Stimulated activated naive CD8-positive, alpha-beta T cell treated with anti-CD3 and anti-CD28 coated beads, Interleukin-15, amount 100 ng/mL, for 72 hours (primary cell): ENCODE data around the gene TESMIN.

ENCODE experiments used
- ATAC-seq: fragments of 150-1000 bp; cut with Tn5 transposase; 2 replicates; pipeline ENCODE4 v1.10.0; 2021; ENCODE audit warnings: mild to moderate bottlenecking, moderate library complexity
- DNase-seq, 2 donors: peaks; one replicate each; pipeline ENCODE4 v3.0.0; 2021 to 2022
- H3K27ac Mint-ChIP-seq, 2 donors: one replicate each; pipeline ENCODE4 v1.8.0; 2022; ENCODE audit warnings: mild to moderate bottlenecking in 2 of 2, mixed read lengths in 2 of 2, moderate library complexity in 2 of 2
- H3K27me3 Mint-ChIP-seq: one replicate; pipeline ENCODE4 v1.8.0; 2022; ENCODE audit warnings: mixed read lengths
- H3K4me1 Mint-ChIP-seq: one replicate; pipeline ENCODE4 v1.8.0; 2022; ENCODE audit warnings: mild to moderate bottlenecking, mixed read lengths
- H3K4me3 Mint-ChIP-seq, 2 donors: one replicate each; pipeline ENCODE4 v1.8.0; 2022; ENCODE audit warnings: mild to moderate bottlenecking in 2 of 2, mixed read lengths in 2 of 2, moderate library complexity in 1 of 2
- H3K9me3 Mint-ChIP-seq, 2 donors: one replicate each; pipeline ENCODE4 v1.8.0; 2022; ENCODE audit warnings: mixed read lengths in 2 of 2

The TESMIN gene

GRCh38 chr11:68767672-68768071, 16.4 kb upstream of the TESMIN start:
- no peak for DNase-seq
- ATAC-seq: no peak
- H3K4me3 Mint-ChIP-seq: no peak overlapping the region

DNA sequence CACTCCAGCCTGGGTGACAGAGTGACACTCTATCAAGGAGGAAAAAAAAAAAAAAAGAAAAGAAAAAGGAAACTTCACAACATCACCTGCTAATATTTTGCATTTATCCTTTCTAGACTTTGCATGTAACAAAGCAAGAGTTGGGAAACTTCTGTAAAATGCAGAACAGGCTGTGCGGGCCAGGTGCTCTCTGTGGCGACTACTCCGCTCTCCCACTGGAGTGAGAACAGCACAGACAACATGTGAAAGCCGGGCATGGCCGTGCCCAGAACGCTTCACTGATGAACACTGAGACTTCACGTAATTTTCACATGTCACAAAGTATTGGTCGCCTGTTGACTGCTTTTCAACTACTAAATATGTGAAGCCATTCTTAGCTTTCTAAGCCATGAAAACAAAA, 15.5 kb upstream of the TESMIN start:
- ATAC-seq: no peak
- no peak overlapping the region for H3K27ac Mint-ChIP-seq
- H3K4me3 Mint-ChIP-seq: no peak overlapping the region
- no peaks in the 10 kb centered on the region for H3K27me3 Mint-ChIP-seq
- DNase-seq: no peak
- H3K9me3 Mint-ChIP-seq: no peaks in the 10 kb centered on the region
- no peaks in the 10 kb centered on the region for H3K4me1 Mint-ChIP-seq

More at GRCh38 chr11:68767672-68768071, 16.4 kb upstream of the TESMIN start:
- H3K27me3 Mint-ChIP-seq: no peaks in the 10 kb centered on the region
- no peaks in the 10 kb centered on the region for H3K4me1 Mint-ChIP-seq
- no peak overlapping the region for H3K27ac Mint-ChIP-seq
- H3K9me3 Mint-ChIP-seq: no peaks in the 10 kb centered on the region

GRCh38 chr11:68764746-68765145, 13.4 kb upstream of the TESMIN start:
- Mint-ChIP-seq H3K4me1 (no peaks in the 10 kb centered on the region), H3K9me3 (no peaks in the 10 kb centered on the region), H3K27me3 (no peaks in the 10 kb centered on the region), H3K4me3 (no peak overlapping the region), H3K27ac (no peak overlapping the region)
- DNase-seq (no peak), ATAC-seq (no peak)

DNA sequence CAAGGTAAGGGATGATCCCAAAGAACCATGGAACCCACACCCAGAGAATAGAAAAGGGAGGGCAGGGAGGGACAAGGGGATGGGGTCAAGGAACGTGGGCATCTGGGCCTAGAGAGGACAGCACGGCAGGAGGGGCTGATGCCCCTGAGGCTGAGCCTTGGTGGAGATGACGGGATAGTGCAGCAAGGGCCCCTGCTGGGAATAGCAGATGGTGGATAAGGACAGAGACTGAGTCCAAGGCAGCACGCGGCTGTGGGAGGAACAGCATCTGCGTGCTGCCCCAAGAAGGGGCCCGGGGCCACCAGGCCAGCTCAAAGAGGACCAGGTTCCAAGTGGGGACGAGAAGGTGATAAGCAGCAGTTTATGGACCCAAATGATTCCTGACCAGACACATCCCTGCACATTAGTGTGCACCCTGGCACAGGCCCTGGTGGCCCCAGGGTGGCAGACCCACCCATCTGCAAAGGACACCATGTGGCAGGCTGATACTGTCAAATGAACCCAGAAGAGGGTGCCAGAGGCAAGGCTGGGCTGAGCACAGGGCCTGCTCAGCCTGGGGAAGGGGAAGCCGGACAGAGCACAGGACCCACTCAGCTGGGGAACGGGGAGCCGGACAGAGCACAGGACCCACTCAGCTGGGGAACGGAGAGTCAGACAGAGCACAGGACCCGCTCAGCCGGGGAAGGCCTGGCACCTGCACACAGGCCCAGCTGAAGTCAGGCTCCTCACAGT, 12.8 kb upstream of the TESMIN start:
- peak; percentile 39 for ATAC-seq
- no peak overlapping the region for H3K27ac Mint-ChIP-seq
- no peaks in the 10 kb centered on the region for H3K9me3 Mint-ChIP-seq

DNA sequence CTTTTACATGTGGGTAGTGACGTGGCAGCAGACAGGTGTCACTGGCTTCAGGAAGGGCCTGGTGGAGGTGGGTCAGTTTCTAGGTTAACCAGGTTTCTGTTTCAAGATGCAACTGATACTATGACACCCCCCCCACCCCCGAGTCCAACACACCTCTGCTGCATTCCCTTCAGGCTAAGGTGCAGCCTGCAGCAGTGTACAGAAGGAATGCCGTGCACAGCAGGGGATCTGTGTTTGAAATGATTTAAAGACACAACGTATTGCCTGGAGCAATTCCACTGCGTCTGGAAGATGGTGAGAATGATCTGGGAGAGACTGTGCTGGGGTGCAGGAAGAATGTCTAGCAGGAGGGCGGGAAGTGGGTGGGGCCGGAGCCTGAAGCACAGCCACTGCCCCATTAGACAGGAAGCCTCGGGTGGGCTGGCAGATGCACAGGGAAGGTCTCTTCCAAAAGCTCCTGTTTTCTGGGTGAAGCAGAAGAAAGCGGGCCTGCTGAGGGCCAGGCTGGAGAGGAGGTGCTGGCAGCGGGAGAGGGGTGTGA, 11.9 kb upstream of the TESMIN start:
- Mint-ChIP-seq H3K9me3 (no peaks in the 10 kb centered on the region), H3K27ac (no peak overlapping the region), H3K4me1 (no peaks in the 10 kb centered on the region), H3K27me3 (no peaks in the 10 kb centered on the region), H3K4me3 (no peak overlapping the region)
- ATAC-seq (no peak), DNase-seq (no peak)

More for the DNA sequence above, 12.8 kb upstream of the TESMIN start:
- no peak overlapping the region for H3K4me3 Mint-ChIP-seq
- DNase-seq: no peak
- no peaks in the 10 kb centered on the region for H3K4me1 Mint-ChIP-seq
- no peaks in the 10 kb centered on the region for H3K27me3 Mint-ChIP-seq

DNA sequence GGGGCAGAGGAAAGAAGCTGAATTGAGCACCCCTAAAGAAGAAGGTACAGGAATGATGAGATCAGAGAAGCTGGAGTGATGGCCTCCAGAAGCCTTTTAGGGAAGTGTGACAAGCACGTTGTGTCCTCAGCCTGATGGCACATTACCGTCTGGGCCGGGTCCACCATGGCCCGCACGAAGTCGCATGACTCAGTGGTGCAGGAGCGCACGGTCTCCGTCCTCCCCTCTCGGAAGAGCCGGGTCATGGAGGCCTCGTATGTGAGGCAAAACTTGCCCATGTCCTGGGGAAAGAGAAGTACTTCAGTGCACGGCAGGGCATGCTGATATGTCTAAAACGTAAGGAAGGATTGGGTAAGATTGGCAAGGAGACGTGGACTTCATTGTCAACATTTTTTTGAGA, 11.2 kb upstream of the TESMIN start:
- no peak overlapping the region for H3K4me3 Mint-ChIP-seq
- H3K27ac Mint-ChIP-seq: no peak overlapping the region
- DNase-seq: no peak
- H3K27me3 Mint-ChIP-seq: no peaks in the 10 kb centered on the region
- ATAC-seq: no peak
- no peaks in the 10 kb centered on the region for H3K4me1 Mint-ChIP-seq
- no peaks in the 10 kb centered on the region for H3K9me3 Mint-ChIP-seq

- H3K4me3 Mint-ChIP-seq: no peak overlapping the region
- no peaks in the 10 kb centered on the region for H3K27me3 Mint-ChIP-seq
- H3K4me1 Mint-ChIP-seq: no peaks in the 10 kb centered on the region
- H3K9me3 Mint-ChIP-seq: no peaks in the 10 kb centered on the region
- no peak overlapping the region for H3K27ac Mint-ChIP-seq
- ATAC-seq (no peak), DNase-seq (no peak)
Measured at GRCh38 chr11:68761801-68762200, 10.5 kb upstream of the TESMIN start.

- Mint-ChIP-seq H3K9me3 (no peaks in the 10 kb centered on the region), H3K4me3 (no peak overlapping the region), H3K27ac (no peak overlapping the region), H3K27me3 (no peaks in the 10 kb centered on the region), H3K4me1 (no peaks in the 10 kb centered on the region)
- DNase-seq (no peak), ATAC-seq (no peak)
Measured at GRCh38 chr11:68759991-68760390, 8.7 kb upstream of the TESMIN start.

GRCh38 chr11:68757711-68758110, 6.4 kb upstream of the TESMIN start:
- H3K4me3 Mint-ChIP-seq: no peak overlapping the region
- no peaks in the 10 kb centered on the region for H3K4me1 Mint-ChIP-seq
- no peak for DNase-seq
- H3K9me3 Mint-ChIP-seq: no peaks in the 10 kb centered on the region
- H3K27ac Mint-ChIP-seq: no peak overlapping the region
- ATAC-seq: no peak
- no peaks in the 10 kb centered on the region for H3K27me3 Mint-ChIP-seq

DNA sequence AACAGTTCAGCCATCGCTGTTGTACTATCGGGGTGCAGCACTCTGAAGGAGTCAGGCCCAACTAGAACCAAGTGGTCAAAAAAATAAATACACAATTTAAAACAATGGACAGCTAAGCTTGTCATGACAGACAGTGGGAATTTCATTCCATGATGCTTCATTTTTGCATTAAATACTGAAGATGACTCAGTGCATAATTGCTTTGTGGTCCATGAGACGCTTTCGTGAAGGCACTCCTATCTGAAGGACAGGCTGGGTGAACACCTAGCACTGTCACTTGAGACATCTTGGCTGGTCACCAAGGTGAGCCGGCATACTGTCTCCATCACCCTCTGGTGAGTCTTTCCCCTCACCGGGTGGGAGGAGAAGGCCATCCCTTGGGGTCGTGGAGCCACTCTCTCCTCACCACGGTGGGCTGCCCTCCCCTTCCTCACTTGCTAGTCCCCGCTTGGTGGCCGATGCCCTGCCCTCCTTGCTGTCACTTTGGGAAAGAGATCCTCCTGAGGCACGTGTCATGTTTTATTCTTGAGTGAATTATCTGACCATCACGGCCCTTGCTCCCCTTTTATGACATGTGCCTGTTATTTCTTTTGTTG, 4.9 kb upstream of the TESMIN start:
- H3K9me3 Mint-ChIP-seq: no peaks in the 10 kb centered on the region
- no peak overlapping the region for H3K27ac Mint-ChIP-seq
- no peak for DNase-seq
- H3K4me3 Mint-ChIP-seq: no peak overlapping the region
- no peak for ATAC-seq
- no peaks in the 10 kb centered on the region for H3K27me3 Mint-ChIP-seq
- H3K4me1 Mint-ChIP-seq: peaks cover 10% of the 10 kb centered on the region

- no peak for ATAC-seq
- Mint-ChIP-seq H3K4me3 (no peak overlapping the region), H3K27me3 (no peaks in the 10 kb centered on the region), H3K4me1 (peaks cover 24% of the 10 kb centered on the region), H3K27ac (no peak overlapping the region), H3K9me3 (no peaks in the 10 kb centered on the region)
- no peak for DNase-seq
Measured at GRCh38 chr11:68753300-68753699, 2.0 kb upstream of the TESMIN start.

DNA sequence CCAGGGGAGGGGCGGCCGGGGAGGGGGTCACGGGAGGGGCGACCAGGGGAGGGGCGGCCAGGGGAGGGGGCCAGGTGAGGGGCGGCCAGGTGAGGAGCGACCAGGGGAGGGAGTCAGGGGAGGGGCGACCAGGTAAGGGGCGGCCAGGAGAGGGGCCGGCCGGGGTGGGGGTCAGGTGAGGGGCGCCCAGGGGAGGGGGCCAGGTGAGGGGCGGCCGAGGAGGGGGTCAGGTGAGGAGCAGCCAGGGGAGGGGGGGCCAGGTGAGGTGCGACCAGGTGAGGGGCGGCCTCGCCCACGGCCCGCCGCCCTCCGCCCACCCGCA, 355 bp downstream of the TESMIN start:
- H3K4me3 Mint-ChIP-seq: peak overlapping the region in 1 of 2 donors; percentile 74
- ATAC-seq (no peak), DNase-seq (no peak)
- peaks cover 24% of the 10 kb centered on the region for H3K4me1 Mint-ChIP-seq
- no peaks in the 10 kb centered on the region for H3K27me3 Mint-ChIP-seq
- H3K9me3 Mint-ChIP-seq: no peaks in the 10 kb centered on the region
- no peak overlapping the region for H3K27ac Mint-ChIP-seq

DNA sequence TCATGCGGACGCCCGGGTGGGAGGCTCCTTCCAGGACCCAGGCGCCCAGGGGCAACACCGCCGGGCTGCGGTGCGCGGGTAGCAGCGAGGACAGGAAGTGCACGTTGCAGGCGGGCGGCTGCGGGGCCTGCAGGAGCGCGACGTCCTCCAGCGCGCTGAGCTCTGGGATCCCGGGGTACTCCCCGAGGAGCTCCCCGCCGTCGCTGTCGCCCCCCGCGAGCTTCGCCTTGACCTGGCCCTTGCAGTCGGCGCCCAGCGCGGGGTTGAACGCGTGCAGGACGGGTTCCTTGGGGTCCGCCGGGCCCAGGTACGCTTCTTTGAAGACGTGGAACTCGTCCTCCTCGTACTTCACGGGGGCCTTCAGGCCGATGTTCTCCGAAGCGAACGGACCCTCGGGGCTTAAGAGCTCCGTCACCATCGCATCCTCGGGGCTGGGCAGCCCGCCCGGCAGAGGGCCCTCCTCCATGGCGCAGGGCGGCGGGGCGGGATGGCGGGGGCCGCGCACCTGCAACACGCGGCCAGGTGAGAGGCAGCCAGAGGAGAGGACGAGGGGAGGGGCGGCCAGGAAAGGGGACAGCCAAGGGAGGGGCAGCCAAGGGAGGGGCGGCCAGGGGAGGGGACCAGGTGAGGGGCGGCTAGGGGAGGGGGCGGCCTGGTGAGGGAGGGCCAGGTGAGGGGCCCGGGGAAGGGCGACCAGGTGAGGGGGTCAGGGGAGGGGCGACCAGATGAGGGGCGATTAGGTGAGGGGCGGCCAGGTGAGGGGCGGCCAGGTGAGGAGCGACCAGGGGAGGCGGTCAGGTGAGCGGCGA, 921 bp downstream of the TESMIN start:
- Mint-ChIP-seq H3K4me1 (peaks cover 24% of the 10 kb centered on the region), H3K27me3 (no peaks in the 10 kb centered on the region), H3K4me3 (peak overlapping the region; percentile 62 to 70), H3K27ac (peak overlapping the region in 1 of 2 donors; percentile 81), H3K9me3 (no peaks in the 10 kb centered on the region)
- ATAC-seq (peak; percentile 32), DNase-seq (peak; percentile 16 to 18)

DNA sequence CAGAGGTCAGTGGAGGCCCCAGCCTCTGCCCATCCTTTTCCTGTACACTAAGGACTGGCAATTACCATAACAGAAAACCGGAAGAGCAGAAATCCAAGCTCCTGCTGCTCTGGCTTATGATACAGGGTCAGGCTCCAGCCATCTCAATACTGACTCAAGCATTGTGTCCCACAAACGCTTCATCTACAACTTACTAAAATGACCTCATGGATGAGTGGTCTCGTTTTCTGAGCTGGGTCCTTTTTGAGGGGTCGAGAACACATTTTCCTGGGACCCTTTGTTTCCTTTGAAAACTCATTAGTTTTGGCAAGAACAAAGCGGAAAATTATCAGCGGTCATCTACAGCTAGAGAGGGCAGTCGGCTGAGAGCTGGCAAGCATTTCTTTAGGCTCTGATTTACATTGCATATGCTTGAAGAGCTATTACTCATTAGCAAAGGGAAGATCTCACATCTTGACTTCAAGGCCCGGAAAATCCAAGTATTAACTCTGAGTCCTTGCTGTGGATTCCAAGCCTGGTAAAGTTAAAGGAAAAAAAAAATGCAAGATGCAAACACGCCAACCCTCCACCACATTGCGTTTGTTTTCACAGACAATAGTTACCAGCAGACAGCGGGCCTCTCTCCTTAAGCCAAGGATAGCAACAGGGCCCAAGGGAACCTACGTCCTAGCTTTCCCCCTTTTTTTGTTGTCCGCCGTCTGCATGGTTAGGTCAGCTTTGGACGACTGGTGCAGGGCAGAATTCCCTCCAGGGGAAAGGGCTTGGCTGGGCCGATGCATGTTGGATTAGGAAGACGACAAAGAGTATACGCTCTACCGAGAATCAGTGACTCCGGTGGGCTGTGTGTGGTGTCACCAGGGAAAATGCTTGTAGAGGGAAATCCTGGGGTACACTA, 1.8 kb downstream of the TESMIN start:
- ATAC-seq: no peak
- peak overlapping the region; percentile 62 to 70 for H3K4me3 Mint-ChIP-seq

DNA sequence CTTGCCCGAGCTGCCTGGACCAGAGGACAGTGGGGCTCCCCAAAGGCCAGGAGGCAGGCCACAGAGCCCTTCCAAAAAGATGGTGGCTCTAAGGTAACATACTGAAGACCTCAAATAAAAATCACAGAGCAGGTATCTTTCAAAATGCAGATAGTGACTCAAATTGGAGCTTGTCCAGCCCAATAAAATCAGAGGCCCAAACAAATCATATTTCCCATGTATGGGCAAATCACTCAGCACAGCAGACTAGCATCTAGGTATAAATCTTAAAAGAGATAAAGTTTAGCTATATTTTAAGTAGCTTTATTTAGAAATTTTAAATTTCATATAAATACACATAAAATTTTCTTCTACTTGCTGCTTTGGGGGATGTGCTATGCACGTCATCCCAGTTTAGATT, 3.3 kb downstream of the TESMIN start:
- ATAC-seq: no peak
- Mint-ChIP-seq H3K27me3 (no peaks in the 10 kb centered on the region), H3K27ac (no peak overlapping the region), H3K9me3 (no peaks in the 10 kb centered on the region), H3K4me1 (peaks cover 24% of the 10 kb centered on the region), H3K4me3 (no peak overlapping the region)
- no peak for DNase-seq

More for the DNA sequence above, 1.8 kb downstream of the TESMIN start:
- Mint-ChIP-seq H3K27me3 (no peaks in the 10 kb centered on the region), H3K9me3 (no peaks in the 10 kb centered on the region), H3K27ac (peak overlapping the region in 1 of 2 donors; percentile 81), H3K4me1 (peaks cover 24% of the 10 kb centered on the region)
- DNase-seq: no peak
